Cardiac muscle cell (in vitro differentiated cells and primary cell): ENCODE measurements around the gene PRCD. TPM values are rescaled to one million over a fixed set of nuclear protein-coding genes. Genes with fewer than 3 reads are reported as not detected.

Experiments used
- DNase-seq, 2 donors: peaks; one replicate each; pipeline versions ENCODE4 v3.0.0 to v3.0.0-alpha.2; 2010 to 2017; ENCODE audit warnings: low read depth in 1 of 2, low spot score in 1 of 2
- H3K27ac ChIP-seq: fragments of 200-600 bp; sonication (generic); 2 replicates; pipeline ENCODE4 v1.5.1; 2016
- H3K27me3 ChIP-seq: fragments of 200-600 bp; sonication (generic); 2 replicates; pipeline ENCODE4 v1.6.0; 2016; ENCODE audit warnings: control low read depth
- H3K36me3 ChIP-seq: fragments of 200-600 bp; sonication (generic); 2 replicates; pipeline ENCODE4 v1.5.1; 2016; ENCODE audit warnings: control low read depth
- H3K4me1 ChIP-seq: fragments of 200-600 bp; sonication (generic); 2 replicates; pipeline ENCODE4 v1.8.1; 2017; ENCODE audit warnings: low read depth, mild to moderate bottlenecking, mixed run types
- H3K4me3 ChIP-seq: fragments of 200-600 bp; sonication (generic); 2 replicates; pipeline ENCODE4 v1.5.1; 2016; ENCODE audit warnings: mild to moderate bottlenecking
- H3K9me3 ChIP-seq: fragments of 200-600 bp; sonication (generic); 2 replicates; pipeline ENCODE4 v1.5.1; 2017; ENCODE audit warnings: low read depth, mild to moderate bottlenecking, control low read depth
- CTCF ChIP-seq: IDR thresholded peaks from 2 replicates; pipeline ENCODE4 v1.5.1; 2012; ENCODE audit warnings: low read depth, mild to moderate bottlenecking, low read length
- polyA plus RNA-seq: library from polyadenylated mRNA; unstranded; fragments of >200 nt; fragmentation: Nextera tagmentation; extraction: Ambion mirVana; gene quantifications from 2 replicates; pipeline ENCODE4 v1.2.1, GENCODE V29; 2016
- total RNA-seq: library from RNA; depleted of rRNA; stranded (reverse); fragments of >200 nt; gene quantifications from 2 replicates; pipeline ENCODE4 v1.2.3, GENCODE V29; 2016

The PRCD gene
- total and polyA plus RNA-seq, 2 experiments from 2014 or later = 7.3 to 14.4 TPM

- H3K27me3 ChIP-seq = no peaks in the 10 kb centered on the region
- H3K36me3 ChIP-seq = no peaks in the 10 kb centered on the region
- no peaks in the 10 kb centered on the region for H3K9me3 ChIP-seq
- peaks cover 9% of the 10 kb centered on the region for H3K4me1 ChIP-seq
- H3K27ac ChIP-seq = no peak overlapping the region
- no peak overlapping the region for H3K4me3 ChIP-seq
- TF ChIP-seq CTCF = no peak
- no peak for DNase-seq
Observed at GRCh38 chr17:76493505-76494167, 46.2 kb upstream of the PRCD start.

- Histone ChIP-seq H3K27ac (no peak overlapping the region), H3K36me3 (no peaks in the 10 kb centered on the region), H3K9me3 (no peaks in the 10 kb centered on the region), H3K27me3 (no peaks in the 10 kb centered on the region), H3K4me3 (no peak overlapping the region), H3K4me1 (peaks cover 13% of the 10 kb centered on the region)
- no peak for TF ChIP-seq CTCF
- no peak for DNase-seq
Observed at GRCh38 chr17:76495663-76496400, 44.0 kb upstream of the PRCD start.

- Histone ChIP-seq H3K36me3 (no peaks in the 10 kb centered on the region), H3K4me1 (peaks cover 13% of the 10 kb centered on the region), H3K9me3 (no peaks in the 10 kb centered on the region), H3K27ac (no peak overlapping the region), H3K27me3 (no peaks in the 10 kb centered on the region), H3K4me3 (no peak overlapping the region)
- DNase-seq = no peak
- no peak for TF ChIP-seq CTCF
Observed at GRCh38 chr17:76496464-76496863, 43.4 kb upstream of the PRCD start.

GRCh38 chr17:76497699-76497978 is 42.2 kb upstream of the PRCD start:
- Histone ChIP-seq H3K4me1 (peaks cover 20% of the 10 kb centered on the region), H3K4me3 (no peak overlapping the region), H3K9me3 (no peaks in the 10 kb centered on the region), H3K27ac (peak overlapping the region; percentile 72), H3K27me3 (no peaks in the 10 kb centered on the region), H3K36me3 (no peaks in the 10 kb centered on the region)
- no peak for DNase-seq
- TF ChIP-seq CTCF = no peak

- no peak overlapping the region for H3K4me3 ChIP-seq
- no peak for TF ChIP-seq CTCF
- H3K9me3 ChIP-seq = no peaks in the 10 kb centered on the region
- no peaks in the 10 kb centered on the region for H3K36me3 ChIP-seq
- peaks cover 20% of the 10 kb centered on the region for H3K4me1 ChIP-seq
- peak; percentile 64 to 90 for DNase-seq
- peak overlapping the region; percentile 72 for H3K27ac ChIP-seq
- no peaks in the 10 kb centered on the region for H3K27me3 ChIP-seq
Observed at GRCh38 chr17:76497979-76498875, 41.6 kb upstream of the PRCD start.
